ENCODE results near the gene TBC1D17.

TBC1D17 gene

DNA sequence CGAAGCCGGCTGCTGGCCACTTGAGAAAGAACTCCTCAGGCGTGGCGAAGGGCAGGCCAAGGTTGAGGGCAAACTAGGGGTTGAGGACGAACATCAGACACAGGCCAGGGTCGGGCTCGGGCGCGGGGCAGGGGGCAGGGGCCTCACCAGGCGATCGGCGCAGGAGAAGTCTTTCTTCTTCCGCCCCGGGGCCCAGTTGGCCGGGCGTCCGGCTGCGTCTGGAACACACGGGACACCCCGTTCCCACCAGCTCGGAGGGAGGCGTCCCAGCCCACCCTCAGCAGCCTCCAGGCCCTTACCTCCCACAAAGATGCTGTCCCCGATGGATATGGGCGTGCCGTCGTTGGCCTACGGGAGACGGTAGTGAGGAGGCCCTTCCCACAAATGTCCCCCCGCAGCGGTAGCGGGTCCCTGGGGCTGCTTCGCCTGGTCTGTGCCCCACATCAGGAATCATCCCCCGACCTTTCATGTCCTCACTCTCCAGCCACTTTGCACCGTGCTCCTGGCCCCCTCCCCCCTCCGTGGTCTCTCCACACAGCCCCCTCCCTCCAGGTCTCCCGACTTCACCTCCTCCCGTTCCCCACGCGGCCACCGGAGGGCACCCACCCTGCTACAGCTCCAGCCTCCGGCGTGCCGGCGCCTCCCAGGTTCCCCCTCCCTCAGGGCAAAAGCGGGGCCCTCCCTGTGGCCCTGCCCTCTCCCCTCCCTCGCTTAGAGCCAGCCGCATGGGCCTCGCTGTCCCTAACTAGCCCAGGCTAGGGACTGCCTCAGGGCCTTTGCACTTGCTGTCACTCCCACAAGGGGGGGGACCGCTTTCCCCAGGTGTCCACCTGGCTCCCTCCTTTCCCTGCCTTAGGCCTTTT lies 14.9 kb upstream of the TBC1D17 start:
- DNase-seq, result no peak

DNA sequence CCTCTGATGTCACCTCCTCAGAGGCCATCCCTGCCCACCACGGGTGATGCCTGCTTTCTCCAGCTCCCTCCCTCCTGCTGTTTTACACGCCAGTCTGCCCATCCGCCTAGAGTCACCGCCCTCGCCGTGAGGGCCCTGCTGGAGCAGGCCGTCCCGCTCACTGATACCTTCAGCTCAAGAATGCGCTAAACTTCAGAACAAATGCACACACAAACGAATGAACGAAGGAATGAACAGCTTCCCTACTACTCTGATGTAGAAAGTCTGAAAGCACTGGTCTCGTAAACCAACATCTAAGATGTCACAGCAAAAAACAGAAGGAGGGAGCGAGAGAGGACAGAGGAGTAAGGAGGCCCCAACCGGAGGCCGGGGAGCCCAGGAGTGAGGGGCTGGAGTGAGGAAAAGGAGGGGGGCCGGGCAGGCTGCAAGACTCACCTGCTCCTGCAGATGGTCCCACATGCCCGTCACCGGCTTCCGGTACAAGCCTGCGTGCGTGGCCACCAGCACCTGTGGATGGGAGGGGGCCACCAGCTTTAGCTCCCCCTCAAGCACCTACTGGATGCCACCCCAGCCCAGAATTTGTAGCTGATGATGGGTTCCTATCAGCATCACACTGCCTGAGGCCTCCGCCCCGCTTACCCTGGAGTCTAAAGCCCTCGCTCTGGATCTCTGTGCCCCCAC lies 14.1 kb upstream of the TBC1D17 start:
- DNase-seq, result no peak

DNA sequence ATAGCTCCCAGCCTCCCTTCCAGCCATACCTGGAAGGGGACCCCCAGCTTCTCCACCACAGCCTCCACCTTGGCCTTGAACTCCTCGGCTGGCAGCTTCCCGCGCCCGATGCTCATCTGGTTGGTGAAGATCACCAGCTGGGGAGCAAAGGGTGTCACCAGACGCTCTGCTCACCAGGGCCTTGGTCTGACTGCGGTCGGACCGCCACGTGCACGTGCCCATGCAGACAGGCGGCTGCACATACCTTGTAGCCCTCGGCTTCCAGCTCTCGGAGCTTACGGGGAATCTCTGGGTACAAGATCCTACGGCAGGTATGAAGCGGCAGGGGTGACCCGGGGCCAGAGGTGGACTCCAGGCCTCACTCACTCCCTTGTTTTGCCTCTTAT lies 13.6 kb upstream of the TBC1D17 start:
- DNase-seq, result no peak

DNA sequence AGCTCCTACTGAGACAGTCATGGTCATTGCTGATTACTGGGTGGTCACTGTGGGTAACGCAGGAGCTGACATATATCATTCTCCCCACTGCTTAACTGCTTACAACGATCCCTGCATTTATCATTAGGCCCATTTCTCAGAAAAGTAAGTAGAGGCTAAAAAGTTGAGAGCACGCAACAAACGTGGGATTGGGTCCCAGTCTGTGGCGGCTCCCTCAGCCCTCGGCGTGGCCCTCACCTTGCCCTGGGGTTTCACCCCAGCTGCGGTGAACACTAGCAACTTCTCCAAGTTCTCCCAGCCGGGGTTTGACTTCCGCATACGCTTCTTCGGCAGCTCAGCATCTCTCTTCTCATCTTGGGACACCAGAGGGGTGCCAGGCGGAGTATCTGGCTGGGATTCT lies 12.6 kb upstream of the TBC1D17 start:
- DNase-seq, result no peak

DNA sequence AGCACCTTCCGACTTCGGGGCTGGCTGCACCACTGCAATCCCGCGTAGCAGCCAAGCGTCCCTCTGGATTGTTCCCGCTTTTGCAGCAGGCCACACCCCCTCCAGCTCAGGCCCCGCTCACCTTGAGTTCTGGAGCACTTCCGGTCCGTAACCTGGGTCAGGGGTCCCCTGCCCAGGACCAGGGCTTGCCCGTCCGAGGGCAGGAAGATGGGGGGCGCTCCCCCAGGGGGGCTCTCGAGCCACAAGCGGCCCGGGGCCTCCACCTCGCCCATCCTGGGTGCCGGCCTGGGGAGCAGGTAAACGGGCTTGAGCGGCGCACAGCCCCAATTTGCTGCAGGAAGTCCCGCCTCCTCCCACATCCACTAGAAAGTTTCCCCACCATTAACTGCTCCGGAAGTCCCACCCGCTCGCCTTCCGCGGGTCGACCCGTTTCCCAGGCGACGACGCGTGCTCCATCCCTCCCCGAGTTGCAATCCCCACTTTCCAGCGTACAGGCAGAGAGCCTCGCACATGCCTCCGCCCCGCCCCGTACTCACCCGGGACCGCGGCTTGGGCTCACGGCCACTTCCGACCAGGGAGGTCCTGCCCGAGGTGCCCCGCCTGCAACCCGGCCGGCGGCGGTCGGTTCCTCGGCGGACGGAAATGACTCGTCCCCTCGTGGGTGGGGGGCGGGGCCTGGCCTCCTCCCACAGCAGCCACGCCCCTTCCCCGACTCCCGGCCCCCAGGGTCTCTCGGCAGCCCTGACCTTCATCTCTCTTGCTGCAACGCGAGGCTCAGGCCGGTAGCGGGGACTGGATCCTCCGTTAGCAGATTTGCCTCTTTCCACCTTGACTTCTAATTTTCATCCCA lies 10.3 kb upstream of the TBC1D17 start, which contains the start of gene PNKP:
Gene PNKP (minus strand): TSS at position 644 of the 850 bp plus-strand sequence. CDS start 372 bp downstream, at position 272.
- peak; percentile 85 for DNase-seq

DNA sequence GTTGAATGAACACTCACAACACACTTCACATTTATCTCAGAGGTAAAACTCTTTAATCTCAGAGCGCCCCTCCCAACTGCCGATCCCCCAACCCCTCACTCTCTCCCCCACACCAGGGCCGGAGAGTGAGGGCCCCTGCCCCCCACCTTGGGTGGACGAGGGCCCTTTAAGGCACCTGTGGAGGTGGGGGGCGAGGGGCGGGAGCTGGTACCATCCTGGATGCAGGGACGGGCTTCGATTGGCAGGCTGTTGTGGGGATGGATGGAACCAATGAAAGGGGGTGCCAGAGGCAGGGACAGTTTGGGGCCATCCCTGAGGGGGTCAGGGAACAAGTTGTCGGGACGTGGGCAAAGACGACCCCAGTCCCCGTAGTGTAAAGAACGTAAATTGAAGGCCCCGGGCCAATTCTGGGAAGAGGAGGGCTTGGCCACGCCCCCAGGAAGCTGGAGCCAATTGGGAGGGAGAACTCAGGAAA lies 8.5 kb upstream of the TBC1D17 start:
- DNase-seq, result no peak

DNA sequence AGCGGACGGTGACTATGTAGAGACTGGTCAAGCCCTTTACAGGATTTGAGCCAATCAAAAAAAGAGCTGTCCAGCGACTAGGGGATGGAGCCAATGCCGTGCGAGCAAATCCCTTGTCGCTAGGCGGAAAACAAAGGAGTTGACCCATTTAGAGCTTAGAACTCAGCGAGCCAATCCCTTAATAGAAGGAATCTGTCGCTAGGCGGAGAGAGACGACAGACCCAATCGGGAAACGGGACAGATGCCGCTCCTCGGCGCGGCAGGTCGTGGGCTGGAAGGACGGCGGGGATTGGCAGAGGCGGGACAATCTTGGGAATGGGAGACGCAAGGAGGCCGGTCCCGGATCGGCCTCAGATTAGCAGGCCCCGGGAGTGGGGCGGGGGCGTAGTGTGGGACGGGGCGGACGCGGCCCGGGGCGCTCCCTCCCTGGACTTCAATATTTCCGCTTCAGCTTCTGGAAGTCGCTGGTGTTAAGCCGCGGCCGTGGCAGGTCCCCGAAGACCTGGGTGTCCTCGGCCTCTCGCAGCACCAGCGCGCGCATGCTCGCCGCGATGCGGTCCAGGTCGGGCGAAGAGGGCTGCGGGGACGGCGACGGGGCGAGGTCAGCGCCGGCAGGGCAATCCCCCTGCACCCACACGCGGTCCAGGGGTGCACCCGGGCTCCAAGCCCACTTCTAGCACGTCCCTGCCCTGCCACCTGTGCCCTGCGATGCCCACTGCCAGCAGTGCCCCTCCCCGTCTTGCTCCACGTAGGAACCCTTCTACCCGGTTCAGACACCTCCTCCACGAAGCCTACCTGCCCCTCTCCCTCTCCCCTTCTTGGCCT lies 7.8 kb upstream of the TBC1D17 start:
- peak; percentile 99 for DNase-seq

DNA sequence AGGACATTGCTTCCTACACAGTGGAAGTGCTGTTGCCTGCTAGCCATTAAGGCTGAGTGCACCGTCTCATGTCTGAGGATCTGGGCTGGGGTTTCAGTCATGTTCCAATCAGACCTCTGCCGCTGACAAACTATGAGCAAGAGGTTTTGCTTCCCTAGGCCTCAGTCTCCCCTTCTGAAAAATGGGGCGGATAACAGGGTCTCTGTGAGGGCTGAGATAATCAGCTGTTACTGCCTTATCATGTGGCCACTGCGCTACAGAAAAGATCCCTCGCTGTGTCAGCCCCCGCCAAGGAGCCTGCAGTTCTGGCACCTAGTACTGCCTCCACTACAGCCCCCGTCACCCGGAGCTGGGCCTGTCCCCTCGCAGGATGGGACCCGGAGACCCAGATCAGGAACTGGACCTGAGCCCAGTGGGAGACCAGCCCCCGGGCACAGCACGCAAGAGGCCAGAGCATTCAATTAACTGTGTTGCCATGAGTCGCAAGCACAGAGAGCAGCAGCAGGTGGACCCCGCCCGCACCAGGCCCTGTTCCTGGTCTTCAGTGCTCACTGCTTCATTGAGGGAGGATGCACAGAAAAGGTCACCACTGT lies 7.1 kb upstream of the TBC1D17 start:
- DNase-seq, result no peak

DNA sequence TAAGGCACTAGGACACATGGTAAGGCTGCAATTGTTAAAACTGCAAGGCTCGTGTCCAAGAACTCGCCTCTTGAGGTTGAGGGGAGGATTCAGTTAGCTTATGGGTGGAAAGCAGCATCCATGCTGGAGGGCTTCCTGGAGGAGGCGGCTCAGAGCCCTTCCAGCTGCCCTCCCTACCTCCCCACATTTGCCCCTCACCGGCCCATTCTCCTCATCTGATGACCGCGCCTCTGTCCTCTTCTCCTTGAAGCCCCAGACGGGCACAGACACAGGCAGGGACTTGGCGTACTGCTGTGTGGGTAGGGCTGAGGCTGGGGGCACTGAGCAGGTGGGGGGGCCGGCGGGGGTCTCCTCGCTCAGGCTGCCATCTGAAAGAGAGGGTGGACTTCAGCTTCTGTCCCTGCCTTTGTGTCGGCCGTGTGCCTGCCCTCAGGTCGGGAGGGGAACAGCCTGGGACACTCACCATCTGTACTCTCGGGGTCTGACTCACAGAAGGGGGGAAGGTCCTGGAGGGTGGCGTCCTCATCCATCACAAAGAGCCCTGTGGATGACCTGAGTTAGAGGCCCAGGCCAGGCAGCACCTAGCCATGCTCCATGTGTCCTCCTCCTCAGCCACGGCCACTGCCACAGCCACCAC lies 6.0 kb upstream of the TBC1D17 start:
- no peak for DNase-seq

DNA sequence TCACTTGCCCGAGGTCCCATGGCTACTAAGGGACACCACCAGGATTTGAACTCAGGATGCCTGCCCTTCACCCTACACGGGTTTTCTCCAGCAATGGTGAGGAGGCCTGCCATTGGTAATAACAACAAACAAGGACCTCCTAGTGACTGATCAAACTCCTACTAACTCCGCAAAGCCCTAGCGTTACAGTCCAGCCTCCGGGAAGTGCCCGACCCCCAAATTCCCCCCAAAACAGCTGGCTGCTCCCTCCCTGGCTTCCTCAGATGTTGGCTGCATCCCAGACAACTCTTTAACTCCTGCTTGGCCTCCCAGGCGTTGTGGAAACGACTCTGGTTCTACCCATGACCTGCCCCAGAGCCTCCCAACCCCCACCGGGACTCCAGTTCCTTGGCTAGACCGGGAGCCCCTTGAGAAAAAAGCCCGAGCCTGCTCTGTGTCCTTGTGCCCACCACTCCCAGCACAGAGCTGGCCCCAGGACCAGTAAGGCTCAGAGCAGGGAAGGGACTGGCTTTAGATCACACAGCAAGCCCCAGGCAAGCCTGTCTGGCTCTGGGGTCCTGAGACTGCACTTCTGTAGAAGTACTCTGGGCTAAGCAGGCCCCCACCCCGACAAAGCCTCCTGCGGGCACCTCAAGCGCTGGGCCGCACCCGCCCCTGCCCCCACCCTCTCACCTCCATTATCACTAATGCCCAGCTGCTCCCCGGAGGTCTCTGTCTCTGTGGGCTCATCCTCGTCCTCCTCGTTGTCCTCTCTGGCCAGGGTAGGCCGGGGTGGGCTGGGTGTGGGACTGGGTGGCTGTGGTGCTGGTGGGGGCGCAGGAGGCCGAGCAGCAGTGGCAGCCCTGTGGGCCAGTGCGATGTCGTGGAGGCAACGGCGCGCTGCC lies 5.0 kb upstream of the TBC1D17 start:
- DNase-seq, result no peak

DNA sequence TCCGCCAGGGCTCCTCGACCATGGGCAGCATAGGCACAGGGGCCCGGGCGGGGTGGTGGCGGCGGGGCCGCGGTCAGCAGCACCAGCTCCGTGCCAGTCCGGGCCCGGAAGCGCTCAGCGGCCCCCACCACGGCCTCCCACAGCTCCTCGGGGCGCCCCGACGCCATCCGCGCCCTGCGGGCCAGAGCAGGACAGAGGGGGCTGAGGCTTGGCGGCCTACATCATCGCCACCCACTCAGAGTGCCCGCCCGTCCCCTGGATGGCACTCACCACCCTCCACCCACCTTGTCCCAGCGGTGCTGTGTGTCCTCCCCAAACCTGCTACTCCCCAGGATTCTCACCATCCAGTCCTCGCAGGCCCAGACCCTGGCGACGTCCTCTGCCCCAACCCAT lies 4.4 kb upstream of the TBC1D17 start:
- DNase-seq, result no peak

DNA sequence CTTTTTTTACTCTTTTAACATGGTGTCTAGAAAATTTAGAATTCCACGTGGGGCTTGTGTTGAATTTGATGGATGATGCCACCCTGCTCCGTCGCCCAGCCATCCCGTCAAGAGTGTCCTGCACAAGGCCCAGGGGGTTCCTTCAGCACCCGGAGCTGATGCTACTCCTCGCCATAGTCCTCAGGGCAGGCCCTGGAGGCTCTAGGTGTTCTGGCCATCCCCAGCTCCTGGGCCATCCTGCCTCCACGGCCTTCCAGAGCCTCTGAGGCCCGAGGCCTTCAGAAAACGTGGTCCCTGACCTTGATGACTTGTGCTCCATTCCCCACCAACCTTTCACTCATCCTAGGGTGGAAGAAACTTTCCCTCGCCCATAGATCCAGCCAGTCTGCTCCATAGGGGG lies 3.7 kb upstream of the TBC1D17 start:
- DNase-seq, result no peak

DNA sequence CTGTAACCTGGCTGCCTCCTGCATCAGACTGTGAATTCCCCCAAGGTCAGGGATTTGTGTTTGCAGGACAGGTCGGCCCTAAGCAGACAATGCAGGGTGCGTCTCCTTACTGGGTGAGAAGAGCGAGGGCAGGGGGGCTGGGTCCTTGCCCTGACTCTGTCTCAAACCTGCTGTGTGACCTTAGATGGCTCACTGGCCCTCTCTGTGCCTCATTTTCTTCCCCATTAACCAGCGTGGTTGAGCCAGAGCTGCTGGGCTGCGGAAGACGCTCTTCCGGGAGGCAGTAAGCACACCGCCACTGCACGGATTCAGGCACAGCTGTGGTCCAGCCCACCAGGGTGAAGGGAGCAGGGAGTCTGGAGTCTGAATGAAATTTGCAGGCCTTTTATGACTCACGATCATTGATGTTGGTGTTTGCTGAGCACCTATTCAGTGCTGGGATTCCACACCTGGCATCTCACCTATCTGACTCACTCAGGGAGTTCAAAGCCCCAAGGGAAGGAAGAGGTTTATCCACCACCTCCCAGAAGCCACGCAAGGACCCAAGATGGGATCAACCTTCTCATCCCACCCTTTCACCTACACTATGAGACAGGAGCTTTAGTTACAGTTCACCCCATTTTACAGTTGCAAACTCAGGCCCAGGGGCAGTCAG lies 2.9 kb upstream of the TBC1D17 start:
- DNase-seq, result no peak

DNA sequence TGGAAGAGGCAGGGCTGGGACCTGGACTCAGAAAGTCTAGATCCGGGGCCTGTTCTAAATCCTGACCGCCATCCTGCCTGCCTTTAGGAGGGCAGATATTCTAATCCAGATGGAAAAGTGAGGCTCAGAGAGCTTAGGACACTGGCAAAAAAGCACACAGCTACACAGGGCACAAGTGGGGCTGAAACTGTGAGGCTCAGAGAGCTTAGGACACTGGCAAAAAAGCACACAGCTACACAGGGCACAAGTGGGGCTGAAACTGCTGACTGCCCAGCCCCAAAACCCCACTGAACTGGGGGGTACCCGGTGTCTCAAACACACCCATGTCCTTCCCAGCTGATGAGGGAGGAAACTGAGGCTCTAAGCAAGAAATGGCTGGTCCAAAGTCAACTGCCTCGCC lies 2.3 kb upstream of the TBC1D17 start:
- no peak for DNase-seq

DNA sequence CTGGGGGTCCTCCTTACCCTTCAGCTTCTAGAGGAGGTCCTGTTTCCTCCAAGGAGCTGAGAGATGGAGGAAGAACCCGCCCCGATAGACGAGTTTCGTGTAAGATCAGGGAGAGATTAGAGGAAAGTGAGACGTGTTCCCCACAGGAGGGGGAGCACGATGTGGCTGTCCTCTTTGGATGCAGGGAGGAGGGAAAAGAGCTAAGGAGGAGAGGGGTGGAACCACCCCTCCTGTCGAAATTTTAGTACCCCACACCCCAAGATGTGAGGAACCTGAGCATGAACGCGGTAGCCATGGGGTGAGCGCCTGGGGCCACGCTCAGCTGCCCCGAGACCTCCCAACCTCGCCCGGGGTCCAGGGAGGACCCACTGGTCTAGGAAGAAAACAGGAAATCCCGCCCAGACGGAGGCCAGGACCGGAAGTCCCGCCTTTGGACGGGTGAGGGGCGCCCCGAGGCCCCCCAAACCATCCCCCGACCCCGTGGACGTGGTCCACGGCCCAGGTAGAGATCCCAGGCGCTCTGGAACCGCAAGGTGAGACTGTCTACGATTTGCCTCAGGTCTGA lies 1.6 kb upstream of the TBC1D17 start:
- peak; percentile 50 for DNase-seq

DNA sequence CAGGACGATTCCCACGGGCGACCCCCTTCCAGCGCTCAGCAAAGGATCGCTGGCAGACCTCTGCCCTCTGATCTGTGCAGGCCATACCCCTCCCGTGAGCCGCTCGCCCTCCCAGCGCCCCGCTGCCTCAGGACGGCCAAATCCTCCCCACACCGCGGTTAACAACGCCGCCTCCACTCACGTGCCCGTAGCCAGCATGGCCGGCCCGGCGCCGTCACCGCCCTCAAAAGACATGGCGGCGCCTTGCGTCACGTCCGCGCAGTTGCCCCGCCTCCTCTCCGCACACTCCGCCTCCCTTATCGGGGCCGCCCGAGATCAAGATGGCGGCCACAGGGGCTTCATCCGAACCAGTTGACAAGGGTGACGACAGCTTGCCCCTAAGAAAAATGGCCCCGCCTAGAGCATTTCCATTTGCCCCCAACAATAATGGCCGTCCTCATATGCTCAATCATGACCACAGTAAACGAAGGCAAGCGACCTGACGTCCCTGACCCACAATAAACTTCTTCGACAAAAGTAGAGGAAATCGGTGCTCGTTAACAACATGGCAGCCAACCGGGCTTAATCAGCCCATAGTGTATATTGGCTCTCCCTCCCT lies 981 bp upstream of the TBC1D17 start:
- DNase-seq, result peak; percentile 98

DNA sequence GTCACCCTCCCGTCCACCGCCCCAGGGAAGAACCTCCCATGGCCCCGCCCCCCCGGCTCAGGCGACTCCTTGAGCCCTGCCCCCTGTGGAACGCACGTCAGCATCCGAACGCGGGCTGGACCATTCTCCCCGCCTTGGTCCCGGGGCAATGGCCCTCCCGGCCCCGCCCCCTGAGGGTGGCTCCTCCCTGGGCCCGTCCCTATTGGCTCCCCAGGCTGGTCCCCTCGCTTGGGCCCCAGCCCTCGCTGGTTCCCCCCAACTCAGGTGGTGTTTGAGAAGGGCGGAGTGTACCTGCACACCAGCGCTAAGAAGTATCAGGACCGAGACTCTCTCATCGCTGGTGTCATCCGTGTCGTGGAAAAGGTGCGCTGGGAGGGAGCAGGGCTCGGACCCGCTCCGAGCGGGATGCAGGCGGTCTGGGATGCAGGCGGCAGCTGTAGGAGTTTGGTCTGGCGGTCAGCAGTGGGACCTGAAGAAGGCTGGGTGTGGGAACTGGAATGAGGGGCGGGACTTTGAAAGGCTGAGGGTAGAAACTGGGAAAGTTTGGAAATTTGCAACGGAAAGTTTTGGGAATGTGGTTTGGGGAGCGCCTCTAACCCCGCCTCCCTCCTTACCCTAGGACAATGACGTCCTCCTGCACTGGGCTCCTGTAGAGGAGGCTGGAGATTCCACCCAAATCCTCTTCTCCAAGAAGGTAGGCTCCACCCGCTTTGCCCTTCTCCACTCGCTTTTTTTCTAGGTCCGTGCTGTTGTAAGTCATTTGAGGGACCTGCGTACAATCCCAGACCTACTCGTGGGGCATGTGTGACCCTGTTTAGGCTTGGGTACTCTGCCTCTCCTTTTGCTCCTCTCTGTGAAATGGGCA lies 609 bp downstream of the TBC1D17 start:
- peak; percentile 94 for DNase-seq

DNA sequence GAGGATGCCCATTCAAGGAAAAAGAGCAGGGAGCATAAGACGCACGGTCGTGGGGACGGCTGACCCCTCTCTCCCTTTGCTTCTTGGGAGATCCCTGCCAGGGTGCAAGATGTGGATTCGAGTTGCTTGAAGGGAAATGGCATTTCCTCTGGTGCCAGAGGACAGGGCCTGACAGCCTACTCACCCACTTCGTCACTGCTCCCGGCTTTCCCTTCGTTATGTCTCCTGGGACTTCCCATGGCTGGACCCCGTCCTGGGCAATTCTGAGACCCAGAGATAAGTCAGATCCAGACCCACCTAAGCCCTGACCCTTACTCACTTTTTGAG lies 1.2 kb downstream of the TBC1D17 start:
- no peak for DNase-seq

Measured in NCI-H1105 (cell line).